Measurements from ENCODE around the gene HDAC4.

HDAC4 gene

GRCh38 chr2:239324456-239324855 lies 76.4 kb downstream of the HDAC4 start:
- Histone ChIP-seq H3K27ac (no peak overlapping the region), H3K9me3 (no peaks in the 10 kb centered on the region), H3K4me3 (ENCODE audit: low read depth in 1 of 2, low read length in 1 of 2) (no peak overlapping the region), H3K36me3 (no peaks in the 10 kb centered on the region), H3K4me1 (ENCODE audit: control insufficient read depth in 1 of 2, insufficient read depth in 1 of 2, low read depth in 1 of 2, low read length in 1 of 2) (peaks cover 0 to under 1% of the 10 kb centered on the region in 2 experiments), H3K27me3 (no peaks in the 10 kb centered on the region)
- TF ChIP-seq, protein P1, sequence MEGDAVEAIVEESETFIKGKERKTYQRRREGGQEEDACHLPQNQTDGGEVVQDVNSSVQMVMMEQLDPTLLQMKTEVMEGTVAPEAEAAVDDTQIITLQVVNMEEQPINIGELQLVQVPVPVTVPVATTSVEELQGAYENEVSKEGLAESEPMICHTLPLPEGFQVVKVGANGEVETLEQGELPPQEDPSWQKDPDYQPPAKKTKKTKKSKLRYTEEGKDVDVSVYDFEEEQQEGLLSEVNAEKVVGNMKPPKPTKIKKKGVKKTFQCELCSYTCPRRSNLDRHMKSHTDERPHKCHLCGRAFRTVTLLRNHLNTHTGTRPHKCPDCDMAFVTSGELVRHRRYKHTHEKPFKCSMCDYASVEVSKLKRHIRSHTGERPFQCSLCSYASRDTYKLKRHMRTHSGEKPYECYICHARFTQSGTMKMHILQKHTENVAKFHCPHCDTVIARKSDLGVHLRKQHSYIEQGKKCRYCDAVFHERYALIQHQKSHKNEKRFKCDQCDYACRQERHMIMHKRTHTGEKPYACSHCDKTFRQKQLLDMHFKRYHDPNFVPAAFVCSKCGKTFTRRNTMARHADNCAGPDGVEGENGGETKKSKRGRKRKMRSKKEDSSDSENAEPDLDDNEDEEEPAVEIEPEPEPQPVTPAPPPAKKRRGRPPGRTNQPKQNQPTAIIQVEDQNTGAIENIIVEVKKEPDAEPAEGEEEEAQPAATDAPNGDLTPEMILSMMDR (IDR thresholded peaks at IDR 0.05) = no peak

DNA sequence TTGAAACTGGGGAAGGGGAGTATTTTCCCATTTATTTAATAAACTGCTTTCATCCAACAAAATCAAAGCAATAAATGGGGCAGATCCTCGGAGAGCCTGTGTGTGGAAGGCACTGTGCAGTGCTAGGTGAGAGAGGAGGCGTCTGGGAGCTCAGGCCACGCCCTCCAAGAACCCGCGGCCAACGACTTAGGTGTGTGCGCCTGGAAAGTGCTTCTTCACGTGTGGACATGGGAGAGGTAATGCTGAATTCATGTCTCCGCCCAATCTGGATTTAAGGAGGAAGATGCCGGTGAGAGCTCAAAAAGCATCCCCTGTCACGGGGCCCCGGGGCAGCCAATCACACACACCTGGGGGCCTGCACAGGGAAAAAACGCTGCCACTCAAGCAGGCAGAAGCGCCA lies 77.4 kb downstream of the HDAC4 start:
- Histone ChIP-seq H3K36me3 (no peaks in the 10 kb centered on the region), H3K4me1 (ENCODE audit: control insufficient read depth in 1 of 2, insufficient read depth in 1 of 2, low read depth in 1 of 2, low read length in 1 of 2) (peaks cover 0 to 3% of the 10 kb centered on the region in 2 experiments), H3K27me3 (no peaks in the 10 kb centered on the region), H3K4me3 (ENCODE audit: low read depth in 1 of 2, low read length in 1 of 2) (no peak overlapping the region), H3K9me3 (no peaks in the 10 kb centered on the region), H3K27ac (no peak overlapping the region)
- TF ChIP-seq, protein P1 (IDR thresholded peaks at IDR 0.05) = no peak

GRCh38 chr2:239322416-239323086 lies 78.3 kb downstream of the HDAC4 start:
- no peak overlapping the region for H3K27ac ChIP-seq
- no peaks in the 10 kb centered on the region for H3K9me3 ChIP-seq
- H3K4me3 ChIP-seq (ENCODE audit: low read depth in 1 of 2, low read length in 1 of 2) = no peak overlapping the region
- peaks cover 0 to 3% of the 10 kb centered on the region in 2 experiments for H3K4me1 ChIP-seq (ENCODE audit: control insufficient read depth in 1 of 2, insufficient read depth in 1 of 2, low read depth in 1 of 2, low read length in 1 of 2)
- TF ChIP-seq, protein P1 (IDR thresholded peaks at IDR 0.05) = no peak
- H3K27me3 ChIP-seq = no peaks in the 10 kb centered on the region
- no peaks in the 10 kb centered on the region for H3K36me3 ChIP-seq

GRCh38 chr2:239321596-239322415 lies 79.0 kb downstream of the HDAC4 start:
- H3K4me3 ChIP-seq (ENCODE audit: low read depth in 1 of 2, low read length in 1 of 2) = no peak overlapping the region
- TF ChIP-seq, protein P1 (IDR thresholded peaks at IDR 0.05) = no peak
- H3K4me1 ChIP-seq (ENCODE audit: control insufficient read depth in 1 of 2, insufficient read depth in 1 of 2, low read depth in 1 of 2, low read length in 1 of 2) = peaks cover 0 to 3% of the 10 kb centered on the region in 2 experiments
- H3K9me3 ChIP-seq = no peaks in the 10 kb centered on the region
- no peaks in the 10 kb centered on the region for H3K36me3 ChIP-seq
- no peaks in the 10 kb centered on the region for H3K27me3 ChIP-seq
- no peak overlapping the region for H3K27ac ChIP-seq

GRCh38 chr2:239318790-239319661 lies 81.8 kb downstream of the HDAC4 start:
- Histone ChIP-seq H3K9me3 (no peaks in the 10 kb centered on the region), H3K36me3 (no peaks in the 10 kb centered on the region), H3K27ac (peak overlapping the region; percentile 57), H3K4me1 (ENCODE audit: control insufficient read depth in 1 of 2, insufficient read depth in 1 of 2, low read depth in 1 of 2, low read length in 1 of 2) (peaks cover 0 to 3% of the 10 kb centered on the region in 2 experiments), H3K4me3 (ENCODE audit: low read depth in 1 of 2, low read length in 1 of 2) (peak overlapping the region in 1 of 2 experiments; percentile 16), H3K27me3 (no peaks in the 10 kb centered on the region)
- TF ChIP-seq, protein P1 (IDR thresholded peaks at IDR 0.05) = no peak
